ENCODE data around the gene SNX19. TPM values are rescaled to one million over a fixed set of nuclear protein-coding genes. Genes with fewer than 3 reads are reported as not detected.
"Not testable (repeated sequence)": the region's sequence is repeated elsewhere in the genome, so short reads cannot be mapped to it uniquely, and the experiment has no call there.

Gene SNX19
- total RNA-seq, 1 donor from 2014 or later, result 137 TPM

DNA sequence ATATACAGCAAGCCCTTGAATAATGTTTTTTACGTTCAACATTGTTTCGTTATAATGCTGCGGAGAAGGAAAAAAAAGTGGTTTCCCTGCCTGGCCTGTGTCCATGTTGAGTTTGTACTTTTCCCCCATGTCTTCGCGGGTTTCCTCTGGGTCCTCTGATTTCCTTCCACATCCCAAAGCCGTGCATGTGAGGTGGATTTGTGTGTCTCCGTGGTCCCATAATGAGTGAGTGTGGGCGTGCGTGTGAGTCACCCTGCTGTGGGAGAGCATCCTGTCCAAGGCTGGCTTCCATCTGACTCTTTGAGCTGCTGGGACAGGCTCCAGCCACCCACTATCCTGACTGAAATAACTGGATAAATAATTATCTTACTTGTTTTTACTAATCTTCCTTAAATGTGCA is 29.6 kb upstream of the SNX19 start:
- Histone ChIP-seq H3K4me3 (no peak overlapping the region), H3K9me3 (no peaks in the 10 kb centered on the region), H3K36me3 (no peaks in the 10 kb centered on the region), H3K27me3 (no peaks in the 10 kb centered on the region), H3K27ac (no peak overlapping the region), H3K4me1 (peaks cover 0 to 4% of the 10 kb centered on the region in 2 donors)
- intact Hi-C loops (cut with DNase I), result no loop called here
- TF ChIP-seq, protein P1, sequence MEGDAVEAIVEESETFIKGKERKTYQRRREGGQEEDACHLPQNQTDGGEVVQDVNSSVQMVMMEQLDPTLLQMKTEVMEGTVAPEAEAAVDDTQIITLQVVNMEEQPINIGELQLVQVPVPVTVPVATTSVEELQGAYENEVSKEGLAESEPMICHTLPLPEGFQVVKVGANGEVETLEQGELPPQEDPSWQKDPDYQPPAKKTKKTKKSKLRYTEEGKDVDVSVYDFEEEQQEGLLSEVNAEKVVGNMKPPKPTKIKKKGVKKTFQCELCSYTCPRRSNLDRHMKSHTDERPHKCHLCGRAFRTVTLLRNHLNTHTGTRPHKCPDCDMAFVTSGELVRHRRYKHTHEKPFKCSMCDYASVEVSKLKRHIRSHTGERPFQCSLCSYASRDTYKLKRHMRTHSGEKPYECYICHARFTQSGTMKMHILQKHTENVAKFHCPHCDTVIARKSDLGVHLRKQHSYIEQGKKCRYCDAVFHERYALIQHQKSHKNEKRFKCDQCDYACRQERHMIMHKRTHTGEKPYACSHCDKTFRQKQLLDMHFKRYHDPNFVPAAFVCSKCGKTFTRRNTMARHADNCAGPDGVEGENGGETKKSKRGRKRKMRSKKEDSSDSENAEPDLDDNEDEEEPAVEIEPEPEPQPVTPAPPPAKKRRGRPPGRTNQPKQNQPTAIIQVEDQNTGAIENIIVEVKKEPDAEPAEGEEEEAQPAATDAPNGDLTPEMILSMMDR (IDR thresholded peaks at IDR 0.05), result no peak
- no peak for DNase-seq (ENCODE audit: low spot score in 2 of 2)

DNA sequence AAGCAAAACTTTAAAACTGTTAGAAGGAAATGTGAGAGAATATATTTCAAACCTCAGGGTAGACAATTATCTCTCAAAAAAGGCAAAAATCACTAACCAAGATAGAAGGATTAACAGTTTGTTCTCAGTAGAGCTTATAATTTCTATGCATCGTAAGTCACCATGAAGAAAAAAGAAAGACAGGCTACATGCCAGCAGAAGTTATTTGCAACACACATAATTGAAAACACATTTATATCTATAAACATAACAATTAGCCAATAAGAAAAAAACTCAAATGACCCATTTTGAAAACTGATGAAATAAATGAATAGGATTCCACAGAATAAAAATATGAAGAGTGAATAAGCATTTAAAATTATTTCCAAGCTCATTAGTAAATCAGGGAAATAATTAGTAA is 24.4 kb upstream of the SNX19 start:
- Histone ChIP-seq H3K27ac (no peak overlapping the region), H3K4me3 (no peak overlapping the region), H3K4me1 (peaks cover 0 to under 1% of the 10 kb centered on the region in 2 donors), H3K27me3 (no peaks in the 10 kb centered on the region), H3K36me3 (no peaks in the 10 kb centered on the region), H3K9me3 (no peaks in the 10 kb centered on the region)
- TF ChIP-seq, protein P1 (IDR thresholded peaks at IDR 0.05), result no peak
- no peak for DNase-seq (ENCODE audit: low spot score in 2 of 2)
- intact Hi-C loops (cut with DNase I), result no loop called here

DNA sequence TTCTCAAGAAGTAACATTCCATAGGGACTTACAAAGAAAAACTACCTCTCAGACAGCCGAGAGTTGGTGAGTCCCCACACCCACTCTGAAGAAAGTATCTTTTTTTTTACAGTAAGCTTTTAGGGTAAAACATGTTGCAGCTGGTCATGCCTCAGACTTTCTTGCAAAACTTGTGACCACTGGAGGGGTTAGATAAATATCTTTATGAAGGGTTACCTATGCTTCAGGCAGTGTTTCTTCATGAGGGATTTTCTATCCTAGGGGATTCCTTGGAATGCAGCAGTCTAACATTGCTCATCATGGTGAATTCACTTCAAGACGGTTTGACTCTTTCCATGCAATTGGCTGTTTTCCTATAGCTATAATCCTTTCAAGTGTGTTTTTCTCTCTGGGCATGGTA is 20.8 kb upstream of the SNX19 start:
- Histone ChIP-seq H3K27me3 (no peaks in the 10 kb centered on the region), H3K4me1 (no peaks in the 10 kb centered on the region), H3K4me3 (no peak overlapping the region), H3K36me3 (no peaks in the 10 kb centered on the region), H3K27ac (no peak overlapping the region), H3K9me3 (no peaks in the 10 kb centered on the region)
- TF ChIP-seq, protein P1 (IDR thresholded peaks at IDR 0.05), result no peak
- DNase-seq (ENCODE audit: low spot score in 2 of 2), result no peak
- intact Hi-C loops (cut with DNase I), result no loop called here

DNA sequence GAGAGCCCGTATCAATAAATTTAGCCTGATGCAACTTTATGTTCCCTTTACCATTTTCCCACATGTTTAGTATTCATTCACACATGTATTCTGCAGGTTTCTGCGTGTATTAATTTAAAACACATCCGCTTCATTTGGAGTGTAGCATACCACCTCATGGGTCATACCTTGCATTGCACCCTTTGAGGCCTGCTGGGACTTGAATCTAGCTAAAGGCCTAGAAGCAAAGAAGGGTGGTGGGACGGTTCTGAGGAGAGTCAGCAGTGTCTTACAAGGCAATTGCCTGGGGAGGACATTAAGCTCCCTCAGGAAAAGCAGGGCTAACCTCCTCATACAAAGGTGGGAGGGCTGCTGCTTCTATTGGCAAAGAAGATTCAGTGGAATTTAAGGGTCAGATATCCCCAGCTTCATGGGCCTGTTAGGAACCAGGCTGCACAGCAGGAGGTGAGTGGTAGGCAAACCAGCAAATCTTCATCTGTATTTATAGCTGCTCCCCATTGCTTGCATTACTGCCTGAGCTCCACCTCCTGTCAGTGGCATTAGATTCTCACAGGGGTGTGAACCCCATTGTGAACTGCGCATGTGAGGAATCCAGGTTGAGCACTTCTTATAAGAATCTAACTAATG is 15.9 kb upstream of the SNX19 start:
- Histone ChIP-seq H3K4me1 (no peaks in the 10 kb centered on the region), H3K4me3 (no peak overlapping the region), H3K27me3 (no peaks in the 10 kb centered on the region), H3K9me3 (no peaks in the 10 kb centered on the region), H3K27ac (no peak overlapping the region), H3K36me3 (no peaks in the 10 kb centered on the region)
- TF ChIP-seq, protein P1 (IDR thresholded peaks at IDR 0.05), result no peak
- intact Hi-C loops (cut with DNase I), result no loop called here
- no peak for DNase-seq (ENCODE audit: low spot score in 2 of 2)

DNA sequence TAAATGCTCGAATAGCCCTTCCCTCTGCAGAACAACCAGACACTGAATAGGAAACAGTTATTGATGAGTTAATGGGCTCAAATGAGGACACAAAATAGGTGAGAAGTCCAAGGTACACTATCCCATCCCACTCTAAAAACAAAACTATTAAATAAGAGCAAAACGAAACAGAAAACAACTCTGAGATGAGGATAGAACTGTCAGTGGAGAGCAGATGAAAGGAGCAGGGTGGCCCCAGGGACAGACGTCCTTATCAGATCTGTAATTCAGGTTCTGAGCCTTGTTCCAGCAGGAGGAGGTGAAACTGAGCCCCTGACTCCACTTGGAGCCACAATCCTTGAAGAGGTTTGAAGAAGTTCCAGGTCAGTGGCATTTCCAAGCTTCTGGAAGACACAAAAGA is 8.5 kb upstream of the SNX19 start:
- Histone ChIP-seq H3K4me3 (no peak overlapping the region), H3K27me3 (no peaks in the 10 kb centered on the region), H3K4me1 (no peaks in the 10 kb centered on the region), H3K36me3 (no peaks in the 10 kb centered on the region), H3K9me3 (no peaks in the 10 kb centered on the region), H3K27ac (no peak overlapping the region)
- TF ChIP-seq, protein P1 (IDR thresholded peaks at IDR 0.05), result no peak
- intact Hi-C loops (cut with DNase I), result loop anchor here (10.0 kb wide), 1 partner anchor 750 kb away; no protein-coding TSS in a partner anchor
- DNase-seq (ENCODE audit: low spot score in 2 of 2), result no peak

DNA sequence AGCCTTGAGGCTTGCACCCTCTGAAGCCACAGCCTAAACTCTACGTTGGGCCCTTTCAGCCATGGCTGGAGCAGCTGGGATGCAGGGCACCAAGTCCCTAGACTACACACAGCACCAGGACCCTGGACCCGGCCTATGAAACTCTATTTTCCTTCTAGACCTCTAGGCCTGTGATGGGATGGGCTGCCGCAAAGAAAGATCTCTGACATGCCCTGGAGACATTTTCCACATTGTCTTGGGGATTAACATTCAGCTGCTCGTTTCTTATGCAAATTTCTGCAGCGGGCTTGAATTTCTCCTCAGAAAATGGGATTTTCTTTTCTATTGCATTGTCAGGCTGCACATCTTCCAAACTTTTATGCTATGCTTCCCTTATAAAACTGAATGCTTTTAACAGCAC is 4.3 kb upstream of the SNX19 start:
- H3K27ac ChIP-seq; DNase-seq (ENCODE audit: low spot score in 2 of 2); H3K9me3 ChIP-seq; H3K4me3 ChIP-seq; H3K27me3 ChIP-seq; H3K36me3 ChIP-seq; H3K4me1 ChIP-seq: not testable (repeated sequence)
- intact Hi-C loops (cut with DNase I), result loop anchor here (10.0 kb wide), 1 partner anchor 754 kb away; no protein-coding TSS in a partner anchor
